Measurements from ENCODE around the gene GSTM3.

Gene GSTM3

GRCh38 chr1:109769330-109770078 is 28.7 kb upstream of the GSTM3 start:
- no peaks in the 10 kb centered on the region for H3K9me3 ChIP-seq (replicated peaks; ENCODE audit: insufficient read depth, low read length)
- H3K27ac ChIP-seq (ENCODE audit: low read length): no peak overlapping the region
- H3K27me3 ChIP-seq (replicated peaks; ENCODE audit: insufficient read depth, low read length): no peaks in the 10 kb centered on the region
- no peaks in the 10 kb centered on the region for H3K9me2 ChIP-seq (replicated peaks; ENCODE audit: insufficient read depth, low read length)
- H3K9ac ChIP-seq (ENCODE audit: low read length): no peak overlapping the region
- no peaks in the 10 kb centered on the region for H4K20me1 ChIP-seq (ENCODE audit: insufficient read depth, low read length)
- DNase-seq: no peak
- no peak overlapping the region for H3K4me3 ChIP-seq (ENCODE audit: low read length)
- TF ChIP-seq CTCF (IDR thresholded peaks at IDR 0.05; ENCODE audit: low read length) (no peak), EZH2 (optimal IDR thresholded peaks at IDR 0.05; ENCODE audit: low read depth, low read length) (no peak), EZH2phosphoT487 (IDR thresholded peaks at IDR 0.05; ENCODE audit: low read length) (no peak)
- no peak overlapping the region for H3K4me2 ChIP-seq (ENCODE audit: low read depth, low read length)
- no peaks in the 10 kb centered on the region for H3K4me1 ChIP-seq (ENCODE audit: low read length)
- H3F3A ChIP-seq (ENCODE audit: insufficient read depth, low read length): no peaks in the 10 kb centered on the region
- H3K36me3 ChIP-seq (replicated peaks; ENCODE audit: insufficient read depth, low read length): no peaks in the 10 kb centered on the region
- no peak overlapping the region for H2AFZ ChIP-seq (ENCODE audit: low read length)
- H3K79me2 ChIP-seq (ENCODE audit: low read length): no peaks in the 10 kb centered on the region

GRCh38 chr1:109768820-109769219 is 28.0 kb upstream of the GSTM3 start:
- Histone ChIP-seq H3K9me2 (replicated peaks; ENCODE audit: insufficient read depth, low read length) (no peaks in the 10 kb centered on the region), H3K27ac (ENCODE audit: low read length) (no peak overlapping the region), H3F3A (ENCODE audit: insufficient read depth, low read length) (no peaks in the 10 kb centered on the region), H3K79me2 (ENCODE audit: low read length) (no peaks in the 10 kb centered on the region), H4K20me1 (ENCODE audit: insufficient read depth, low read length) (no peaks in the 10 kb centered on the region), H3K9me3 (replicated peaks; ENCODE audit: insufficient read depth, low read length) (no peaks in the 10 kb centered on the region), H3K4me2 (ENCODE audit: low read depth, low read length) (no peak overlapping the region), H3K4me3 (ENCODE audit: low read length) (no peak overlapping the region), H3K9ac (ENCODE audit: low read length) (no peak overlapping the region), H3K4me1 (ENCODE audit: low read length) (no peaks in the 10 kb centered on the region), H2AFZ (ENCODE audit: low read length) (no peak overlapping the region), H3K27me3 (replicated peaks; ENCODE audit: insufficient read depth, low read length) (no peaks in the 10 kb centered on the region), H3K36me3 (replicated peaks; ENCODE audit: insufficient read depth, low read length) (no peaks in the 10 kb centered on the region)
- no peak for DNase-seq
- TF ChIP-seq EZH2 (optimal IDR thresholded peaks at IDR 0.05; ENCODE audit: low read depth, low read length) (no peak), EZH2phosphoT487 (IDR thresholded peaks at IDR 0.05; ENCODE audit: low read length) (no peak), CTCF (IDR thresholded peaks at IDR 0.05; ENCODE audit: low read length) (no peak)

GRCh38 chr1:109768335-109768650 is 27.5 kb upstream of the GSTM3 start:
- H3K4me1 ChIP-seq (ENCODE audit: low read length): no peaks in the 10 kb centered on the region
- H3F3A ChIP-seq (ENCODE audit: insufficient read depth, low read length): no peaks in the 10 kb centered on the region
- no peak overlapping the region for H3K9ac ChIP-seq (ENCODE audit: low read length)
- no peaks in the 10 kb centered on the region for H3K27me3 ChIP-seq (replicated peaks; ENCODE audit: insufficient read depth, low read length)
- H3K9me3 ChIP-seq (replicated peaks; ENCODE audit: insufficient read depth, low read length): no peaks in the 10 kb centered on the region
- H3K4me2 ChIP-seq (ENCODE audit: low read depth, low read length): no peak overlapping the region
- no peak overlapping the region for H3K4me3 ChIP-seq (ENCODE audit: low read length)
- no peaks in the 10 kb centered on the region for H3K36me3 ChIP-seq (replicated peaks; ENCODE audit: insufficient read depth, low read length)
- H4K20me1 ChIP-seq (ENCODE audit: insufficient read depth, low read length): no peaks in the 10 kb centered on the region
- H3K27ac ChIP-seq (ENCODE audit: low read length): no peak overlapping the region
- H3K79me2 ChIP-seq (ENCODE audit: low read length): no peaks in the 10 kb centered on the region
- TF ChIP-seq EZH2 (optimal IDR thresholded peaks at IDR 0.05; ENCODE audit: low read depth, low read length) (no peak), CTCF (IDR thresholded peaks at IDR 0.05; ENCODE audit: low read length) (no peak), EZH2phosphoT487 (IDR thresholded peaks at IDR 0.05; ENCODE audit: low read length) (no peak)
- no peaks in the 10 kb centered on the region for H3K9me2 ChIP-seq (replicated peaks; ENCODE audit: insufficient read depth, low read length)
- no peak overlapping the region for H2AFZ ChIP-seq (ENCODE audit: low read length)
- DNase-seq: no peak

All from MM.1S (cell line).